ENCODE results near the gene CRYBB2.
A peak's percentile ranks its signal among the peaks of the same experiment; 100 is the strongest.
"Not testable (repeated sequence)": the region's sequence is repeated elsewhere in the genome, so short reads cannot be mapped to it uniquely, and the experiment has no call there.

Gene CRYBB2

DNA sequence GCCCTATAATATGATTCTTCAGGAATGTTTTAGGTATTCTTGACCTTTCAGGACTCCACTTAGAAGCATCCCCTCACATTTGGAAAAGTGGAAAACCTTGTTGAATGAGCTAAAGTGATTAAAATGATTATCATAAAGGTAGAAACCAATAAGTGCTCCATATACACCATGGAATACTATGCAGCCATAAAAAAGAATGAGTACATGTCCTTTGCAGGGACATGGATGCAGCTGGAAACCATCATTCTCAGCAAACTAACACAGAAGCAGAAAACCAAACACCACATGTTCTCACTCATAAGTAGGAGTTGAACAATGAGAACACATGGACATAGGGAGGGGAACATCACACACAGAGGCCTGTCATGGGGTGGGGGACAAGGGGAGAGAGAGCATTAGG lies 14.3 kb downstream of the CRYBB2 start:
- H3K27me3 Mint-ChIP-seq: peaks cover 52 to 68% of the 10 kb centered on the region in 2 donors
- not testable (repeated sequence) for H3K4me1 Mint-ChIP-seq; ATAC-seq (replicated peaks); H3K36me3 Mint-ChIP-seq; DNase-seq; H3K4me3 Mint-ChIP-seq; H3K9me3 Mint-ChIP-seq; H3K27ac Mint-ChIP-seq

DNA sequence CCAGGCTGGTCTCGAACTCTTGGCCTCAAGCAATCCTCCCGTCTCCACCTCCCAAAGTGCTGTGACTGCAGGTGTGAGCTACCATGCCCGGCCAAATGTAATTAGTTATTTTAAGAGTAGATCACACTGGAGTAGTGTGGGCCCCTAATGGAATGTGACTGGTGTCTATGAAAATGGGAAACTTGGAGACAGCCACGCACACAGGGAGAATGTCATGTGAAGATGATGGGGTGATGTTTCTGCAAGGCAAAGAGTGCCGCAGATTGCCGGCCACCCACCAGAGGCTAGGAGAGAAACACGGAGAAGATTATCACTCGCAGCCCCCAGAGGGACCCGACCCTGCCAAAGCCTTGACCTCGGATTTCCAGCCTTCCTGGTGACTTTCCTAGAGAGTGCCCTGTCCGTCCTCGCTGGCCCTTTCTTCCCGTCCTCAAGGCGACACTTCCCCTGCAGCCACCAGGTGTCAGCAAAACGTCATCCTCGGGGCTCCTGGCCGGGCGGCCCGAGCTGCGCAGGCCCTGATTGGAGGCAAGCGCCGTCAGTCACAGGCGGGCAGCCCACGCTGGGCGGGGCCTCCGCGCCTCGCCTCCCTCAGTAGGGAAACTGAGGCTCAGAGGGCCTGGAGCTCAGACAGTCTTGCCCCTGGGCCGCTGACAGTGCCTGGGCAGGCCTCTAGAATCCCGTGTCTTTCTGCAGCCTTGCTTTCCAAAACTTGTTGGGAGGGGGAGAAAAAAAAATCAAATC lies 16.3 kb downstream of the CRYBB2 start:
- ATAC-seq (replicated peaks): peak; percentile 95 to 96

DNA sequence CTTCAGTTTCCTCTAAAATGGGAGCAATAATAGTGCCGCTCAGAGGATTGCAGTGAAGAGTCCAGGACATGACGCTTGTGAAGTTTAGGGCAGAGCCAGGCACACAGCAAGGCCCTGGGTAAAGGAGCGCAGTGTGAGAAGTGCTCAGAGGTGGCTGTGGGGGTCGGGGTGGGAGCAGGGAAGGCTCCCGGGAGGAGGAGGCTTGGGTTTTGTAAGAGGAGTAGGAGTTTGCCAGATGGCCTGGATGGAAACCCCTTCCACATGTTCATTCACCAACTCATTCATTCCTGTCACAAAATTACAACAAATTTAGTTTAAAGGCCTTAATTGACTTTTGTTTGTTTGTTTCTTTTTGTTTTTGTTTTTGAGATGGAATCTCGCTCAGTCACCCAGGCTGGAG lies 17.0 kb downstream of the CRYBB2 start:
- H3K9me3 Mint-ChIP-seq: peaks cover 3 to 4% of the 10 kb centered on the region in 2 donors
- peaks cover 55 to 71% of the 10 kb centered on the region in 2 donors for H3K27me3 Mint-ChIP-seq
- DNase-seq: no peak
- peak overlapping the region; percentile 22 for H3K27ac Mint-ChIP-seq
- ATAC-seq (replicated peaks): no peak
- no peak overlapping the region for H3K4me3 Mint-ChIP-seq
- H3K4me1 Mint-ChIP-seq: peaks cover 7 to 8% of the 10 kb centered on the region in 2 donors
- peaks cover 0 to 3% of the 10 kb centered on the region in 2 donors for H3K36me3 Mint-ChIP-seq

More for the DNA sequence above, 16.3 kb downstream of the CRYBB2 start:
- peak; percentile 66 for DNase-seq
- peaks cover 7 to 8% of the 10 kb centered on the region in 2 donors for H3K4me1 Mint-ChIP-seq
- peaks cover 50 to 71% of the 10 kb centered on the region in 2 donors for H3K27me3 Mint-ChIP-seq
- H3K27ac Mint-ChIP-seq: no peak overlapping the region
- H3K4me3 Mint-ChIP-seq: no peak overlapping the region
- H3K36me3 Mint-ChIP-seq: peaks cover 0 to 3% of the 10 kb centered on the region in 2 donors
- peaks cover 3 to 4% of the 10 kb centered on the region in 2 donors for H3K9me3 Mint-ChIP-seq

DNA sequence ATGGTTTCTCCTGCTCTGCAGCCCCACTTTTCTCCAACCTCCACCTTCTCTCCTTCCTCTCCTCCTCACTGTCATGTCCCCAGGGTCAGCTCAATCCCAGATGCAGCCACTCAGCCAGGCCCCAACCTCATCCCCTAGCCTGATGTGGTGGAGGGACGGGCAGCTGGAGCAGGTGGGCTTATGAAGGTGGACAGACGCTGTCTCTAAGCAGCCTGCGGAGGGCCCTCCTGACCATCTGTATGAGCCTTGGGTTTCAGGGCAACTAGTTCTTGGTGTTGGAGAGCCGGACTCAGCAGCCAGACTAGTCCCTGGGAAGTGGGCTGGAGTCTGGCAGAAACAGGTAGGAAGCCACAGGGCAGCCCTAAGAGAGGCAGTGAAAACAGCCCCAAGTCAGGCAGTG lies 18.1 kb downstream of the CRYBB2 start:
- Mint-ChIP-seq H3K27ac (no peak overlapping the region), H3K36me3 (peaks cover 0 to 3% of the 10 kb centered on the region in 2 donors), H3K4me3 (no peak overlapping the region), H3K4me1 (peaks cover 7 to 8% of the 10 kb centered on the region in 2 donors), H3K9me3 (peaks cover 3 to 4% of the 10 kb centered on the region in 2 donors), H3K27me3 (peaks cover 51 to 60% of the 10 kb centered on the region in 2 donors)
- no peak for DNase-seq
- no peak for ATAC-seq (replicated peaks)

DNA sequence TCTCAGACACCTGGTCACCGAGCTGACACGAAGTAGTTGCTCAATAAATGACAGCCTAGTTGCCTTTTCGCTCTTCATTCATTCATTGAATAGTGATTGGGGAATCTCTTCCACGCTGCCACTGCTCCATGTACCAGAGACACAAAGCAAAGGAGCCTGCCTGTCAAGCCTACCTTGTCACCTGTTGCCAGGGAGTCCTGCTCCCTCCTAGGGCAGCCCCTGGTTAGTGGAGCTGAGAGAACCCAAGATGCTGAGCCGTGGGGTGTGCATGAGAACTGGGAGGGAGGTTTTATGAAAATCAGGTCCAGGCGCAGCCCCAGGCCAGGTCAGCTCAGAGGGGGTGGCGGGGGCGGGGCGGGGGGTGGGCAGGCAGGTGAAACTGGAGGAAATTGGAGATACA lies 18.6 kb downstream of the CRYBB2 start:
- H3K27me3 Mint-ChIP-seq: peaks cover 47 to 58% of the 10 kb centered on the region in 2 donors
- not testable (repeated sequence) for H3K27ac Mint-ChIP-seq; H3K4me3 Mint-ChIP-seq; H3K9me3 Mint-ChIP-seq; DNase-seq; ATAC-seq (replicated peaks); H3K4me1 Mint-ChIP-seq; H3K36me3 Mint-ChIP-seq

DNA sequence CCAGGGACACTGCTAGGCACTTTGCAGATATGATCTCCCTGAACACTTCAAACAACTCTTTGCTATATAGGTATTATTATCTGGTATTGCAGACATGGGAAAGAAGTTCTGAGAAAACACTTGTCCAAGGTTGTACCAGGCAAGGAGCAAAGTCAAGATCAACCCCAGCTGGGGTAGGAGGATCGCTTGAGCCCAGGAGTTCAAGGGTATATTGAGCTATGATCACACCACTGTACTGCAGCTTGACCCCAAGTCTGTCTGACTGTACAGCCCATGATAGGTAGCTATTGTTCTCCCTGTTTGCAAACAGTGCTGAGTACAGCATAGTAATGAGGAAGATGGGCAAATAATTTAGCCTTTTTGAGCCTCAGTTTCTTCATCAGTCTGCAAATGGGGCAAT lies 35.7 kb downstream of the CRYBB2 start:
- ATAC-seq (replicated peaks); H3K27ac Mint-ChIP-seq; H3K9me3 Mint-ChIP-seq; H3K4me3 Mint-ChIP-seq; H3K36me3 Mint-ChIP-seq; H3K27me3 Mint-ChIP-seq; H3K4me1 Mint-ChIP-seq; DNase-seq: not testable (repeated sequence)

DNA sequence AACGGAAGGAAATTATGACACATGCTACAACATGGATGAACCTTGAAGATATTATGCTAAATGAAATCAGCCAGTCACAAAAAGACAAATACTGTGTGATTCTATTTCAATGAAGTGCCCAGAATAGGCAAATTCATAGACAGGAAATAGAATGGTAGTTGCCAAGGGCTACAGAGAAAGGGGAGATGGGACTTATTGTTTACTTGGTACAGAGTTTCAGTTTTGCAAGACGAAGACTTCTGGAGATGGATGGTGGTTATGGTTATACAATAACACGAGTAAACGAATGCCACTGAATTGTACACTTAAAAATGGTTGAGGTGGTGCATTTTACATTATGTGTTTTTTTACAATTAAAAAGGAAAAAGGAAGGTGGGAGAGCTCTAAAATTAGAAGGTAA lies 48.1 kb downstream of the CRYBB2 start:
- not testable (repeated sequence) for H3K27ac Mint-ChIP-seq; ATAC-seq (replicated peaks); DNase-seq; H3K4me1 Mint-ChIP-seq; H3K36me3 Mint-ChIP-seq; H3K4me3 Mint-ChIP-seq
- H3K9me3 Mint-ChIP-seq: peaks cover 4 to 13% of the 10 kb centered on the region in 2 donors
- H3K27me3 Mint-ChIP-seq: peaks cover 5 to 13% of the 10 kb centered on the region in 2 donors

DNA sequence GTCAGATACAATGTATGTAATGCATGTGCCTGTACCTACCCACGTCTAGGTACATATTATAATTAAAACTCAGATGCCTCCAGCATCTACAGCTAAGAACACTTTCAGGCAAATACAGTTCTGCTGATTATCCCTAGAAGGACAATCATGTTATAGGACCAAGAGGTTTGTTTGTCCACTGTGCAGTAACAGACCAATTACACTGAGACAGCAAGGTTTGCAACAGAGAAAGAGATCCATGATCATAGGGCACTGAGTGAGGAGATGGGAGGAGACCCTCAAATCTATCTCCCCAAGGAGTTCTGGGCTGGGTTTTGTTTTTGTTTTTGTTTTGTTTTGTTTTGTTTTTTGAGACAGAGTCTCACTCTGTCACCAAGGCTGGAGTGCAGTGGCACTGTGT lies 49.5 kb downstream of the CRYBB2 start:
- not testable (repeated sequence) for ATAC-seq (replicated peaks)
- H3K27me3 Mint-ChIP-seq: peaks cover 9 to 13% of the 10 kb centered on the region in 2 donors
- H3K9me3 Mint-ChIP-seq: peaks cover 4 to 15% of the 10 kb centered on the region in 2 donors

DNA sequence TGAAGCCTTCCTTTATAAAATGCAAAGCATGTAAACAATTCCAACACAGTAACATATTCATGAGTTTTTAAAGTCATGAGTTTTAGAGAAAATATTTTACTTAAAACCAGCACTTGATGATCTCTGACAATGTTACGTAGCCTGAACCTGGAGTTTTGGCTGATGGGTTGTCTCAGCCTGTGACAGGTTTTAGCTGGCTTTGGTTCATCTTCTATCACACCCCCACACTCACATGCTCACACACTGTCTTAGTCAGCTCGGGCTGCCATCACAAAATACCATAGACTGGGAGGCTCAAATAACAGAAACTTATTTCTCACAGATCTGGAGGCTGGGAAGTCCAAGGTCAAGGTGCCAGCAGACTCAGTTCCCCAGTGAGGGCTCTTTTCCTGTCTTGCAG lies 50.6 kb downstream of the CRYBB2 start:
- ATAC-seq (replicated peaks); DNase-seq; H3K4me3 Mint-ChIP-seq; H3K4me1 Mint-ChIP-seq; H3K36me3 Mint-ChIP-seq: not testable (repeated sequence)
- peak overlapping the region; percentile 70 for H3K27ac Mint-ChIP-seq
- H3K27me3 Mint-ChIP-seq: peaks cover 13 to 17% of the 10 kb centered on the region in 2 donors
- H3K9me3 Mint-ChIP-seq: peaks cover 4 to 12% of the 10 kb centered on the region in 2 donors

More for the DNA sequence above, 49.5 kb downstream of the CRYBB2 start:
- not testable (repeated sequence) for H3K4me3 Mint-ChIP-seq, H3K27ac Mint-ChIP-seq, DNase-seq, H3K36me3 Mint-ChIP-seq, H3K4me1 Mint-ChIP-seq

DNA sequence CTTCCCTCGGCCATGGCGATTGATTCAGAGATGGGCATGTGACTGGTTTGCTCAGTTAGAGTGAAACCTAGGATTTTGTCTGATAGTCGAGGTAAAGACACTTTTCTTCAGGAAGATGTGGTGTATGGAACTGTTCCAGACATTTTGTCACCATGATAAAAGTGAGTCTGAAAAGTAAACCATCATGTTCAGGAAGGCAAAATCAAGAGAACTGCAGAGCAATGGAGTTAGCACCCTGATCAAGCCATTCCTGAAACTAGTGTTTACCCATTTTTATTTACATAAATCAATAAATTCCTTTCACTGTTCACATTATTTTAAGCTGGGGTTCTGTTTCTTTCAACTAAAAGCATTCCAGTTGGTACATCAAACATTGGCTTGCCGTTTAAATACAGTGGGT lies 53.8 kb downstream of the CRYBB2 start:
- not testable (repeated sequence) for H3K36me3 Mint-ChIP-seq; H3K27ac Mint-ChIP-seq; DNase-seq; H3K4me1 Mint-ChIP-seq; H3K4me3 Mint-ChIP-seq; H3K9me3 Mint-ChIP-seq; ATAC-seq (replicated peaks)
- peaks cover 17 to 20% of the 10 kb centered on the region in 2 donors for H3K27me3 Mint-ChIP-seq

DNA sequence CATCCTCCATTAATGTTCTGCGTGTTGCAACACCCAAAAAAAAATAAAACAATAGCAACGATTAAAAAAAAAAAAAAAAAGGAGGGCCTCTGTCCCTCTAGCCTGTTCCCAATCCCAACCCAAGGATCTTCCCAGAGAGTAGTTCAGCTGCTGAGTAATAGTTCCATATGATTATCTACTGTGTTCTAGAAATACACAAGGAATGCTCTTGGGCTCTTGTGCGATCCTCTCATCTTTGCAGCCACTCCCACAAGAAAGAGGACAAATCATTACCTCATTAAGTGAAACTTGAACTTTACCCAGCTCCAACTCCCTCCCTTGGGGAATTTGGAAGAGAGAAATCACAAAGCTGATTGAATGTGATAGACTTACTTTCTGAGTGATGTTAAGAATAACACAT lies 54.5 kb downstream of the CRYBB2 start:
- ATAC-seq (replicated peaks); H3K4me3 Mint-ChIP-seq; H3K27ac Mint-ChIP-seq; DNase-seq; H3K4me1 Mint-ChIP-seq; H3K9me3 Mint-ChIP-seq; H3K36me3 Mint-ChIP-seq: not testable (repeated sequence)
- H3K27me3 Mint-ChIP-seq: peaks cover 14 to 20% of the 10 kb centered on the region in 2 donors

DNA sequence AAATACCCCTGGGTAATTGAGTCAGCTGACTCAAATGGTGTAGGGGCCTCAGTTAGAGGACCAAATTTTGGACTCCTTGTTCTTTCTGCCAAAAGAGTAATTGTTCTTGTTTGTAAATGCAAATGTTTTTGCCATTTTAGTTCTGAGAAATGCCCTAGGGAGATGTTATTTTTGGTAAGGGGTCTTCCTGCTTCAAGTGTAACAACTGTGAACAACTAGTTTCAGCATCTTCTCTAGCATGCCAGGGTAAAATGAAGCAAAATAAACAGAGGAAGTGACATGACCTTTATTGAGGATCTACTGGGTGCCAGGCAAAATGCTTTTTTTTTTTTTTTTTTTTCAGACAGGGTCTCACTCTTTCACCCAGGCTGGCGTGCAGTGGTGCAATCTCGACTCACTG lies 60.7 kb downstream of the CRYBB2 start:
- peaks cover 15 to 40% of the 10 kb centered on the region in 2 donors for H3K4me1 Mint-ChIP-seq
- H3K36me3 Mint-ChIP-seq, DNase-seq, H3K27ac Mint-ChIP-seq, H3K9me3 Mint-ChIP-seq: not testable (repeated sequence)
- peak overlapping the region in 1 of 2 donors; percentile 20 for H3K4me3 Mint-ChIP-seq
- peaks cover 47 to 48% of the 10 kb centered on the region in 2 donors for H3K27me3 Mint-ChIP-seq
- peak; percentile 44 to 52 for ATAC-seq (replicated peaks)

Measured in stimulated activated naive B cell treated with anti-CD40 and anti-IgM and Interleukin-4, amounts not matched to agents 10 μg/mL and 1 μg/mL and 100 μg/mL, for 72 hours (primary cell).